Measurements from ENCODE around the gene MPDZ. TPM values are rescaled to one million over a fixed set of nuclear protein-coding genes. Genes with fewer than 3 reads are reported as not detected.

Gene MPDZ
- total and polyA plus RNA-seq, 2 of the 4 experiments (the other 2 are of a cell fraction): 18.8 to 39.3 TPM

- intact Hi-C loops (cut with micrococcal nuclease) (no loop called here), dilution Hi-C loops (cut with HindIII; ENCODE audit: low sequenced_read_pairs, unreplicated experiment) (no loop called here), in situ Hi-C loops (cut with MboI; ENCODE audit: low sequenced_read_pairs) (no loop called here)
- ChIA-PET CTCF (no interaction called here), POLR2A (ENCODE audit: unreplicated experiment) (no interaction called here)
- Histone ChIP-seq H2AFZ (replicated peaks; ENCODE audit: low read length, poor library complexity) (no peak overlapping the region), H3K4me2 (ENCODE audit: low read depth, low read length) (no peak overlapping the region), H3K56ac (ENCODE audit: extremely low read depth, insufficient read depth, low read length) (no peak overlapping the region), H3K4me3 (ENCODE audit: insufficient read depth, low read depth, low read length) (no peak overlapping the region), H2BK120ac (ENCODE audit: low read depth, low read length) (no peak overlapping the region), H4K91ac (ENCODE audit: insufficient read depth, low read depth, low read length) (no peak overlapping the region), H3K36me3 (ENCODE audit: control insufficient read depth, insufficient read depth, low read length) (peaks cover 18% of the 10 kb centered on the region), H4K5ac (ENCODE audit: low read depth, low read length) (no peak overlapping the region), H3K9ac (ENCODE audit: low read depth, low read length) (no peak overlapping the region), H2AK9ac (replicated peaks; ENCODE audit: low read depth, low read length, poor library complexity) (no peak overlapping the region), H2BK20ac (ENCODE audit: low read depth, low read length) (no peak overlapping the region), H3K14ac (replicated peaks; ENCODE audit: low read depth, low read length) (no peak overlapping the region), H2BK5ac (ENCODE audit: low read depth, low read length, poor library complexity, severe bottlenecking) (no peak overlapping the region), H3K9me1 (ENCODE audit: insufficient read depth, low read length) (peaks cover 11% of the 10 kb centered on the region; the same call in 1 of the 2 replicates), H2BK15ac (ENCODE audit: low read depth, low read length) (no peak overlapping the region), H3K18ac (ENCODE audit: low read depth, low read length) (no peak overlapping the region), H3K4me1 (ENCODE audit: control insufficient read depth, insufficient read depth, low read length) (peaks cover 8% of the 10 kb centered on the region), H3K27ac (ENCODE audit: insufficient read depth, low read length) (no peak overlapping the region), H3K79me1 (ENCODE audit: low read depth in 1 of 2, low read length in 2 of 2) (peaks cover 0 to 10% of the 10 kb centered on the region in 2 experiments; a peak in 2 of 4 replicates), H3K4ac (ENCODE audit: low read depth, low read length) (no peak overlapping the region), H3K23ac (ENCODE audit: low read depth, low read length) (no peak overlapping the region), H4K8ac (ENCODE audit: low read depth in 2 of 2, low read length in 2 of 2) (no peak overlapping the region), H2AK5ac (ENCODE audit: low read depth, low read length) (no peak overlapping the region), H3K9me3 (ENCODE audit: control insufficient read depth, insufficient read depth, low read length) (no peaks in the 10 kb centered on the region), H3K27me3 (ENCODE audit: control insufficient read depth, insufficient read depth, low read length) (no peaks in the 10 kb centered on the region), H4K20me1 (ENCODE audit: insufficient read depth, low read length) (no peaks in the 10 kb centered on the region)
- DNase-seq (no peak), ATAC-seq (ENCODE audit: low read depth) (no peak)
- WGBS, 2 experiments (ENCODE audit: extremely low coverage in 2 of 2, insufficient read length in 1 of 2): no CpG with 5 or more reads among the region's 1 CpG
- BruUV-seq (replicated peaks): no TSS peak
- TF ChIP-seq RFX5 (IDR thresholded peaks at IDR 0.05; ENCODE audit: low read depth, low read length): no peak
- TF ChIP-seq MAFK (IDR thresholded peaks at IDR 0.05; ENCODE audit: low read depth, low read length): no peak
- TF ChIP-seq BHLHE40 (IDR thresholded peaks at IDR 0.05; ENCODE audit: low read depth, low read length): no peak
- TF ChIP-seq SMC3 (IDR thresholded peaks at IDR 0.05; ENCODE audit: low read depth, low read length): no peak
- no peak for TF ChIP-seq RAD21 (IDR thresholded peaks at IDR 0.05; ENCODE audit: low read length)
- no peak for TF ChIP-seq ELK1 (IDR thresholded peaks at IDR 0.05; ENCODE audit: borderline replicate concordance, low read depth, low read length)
- TF ChIP-seq MXI1 (IDR thresholded peaks at IDR 0.05; ENCODE audit: borderline replicate concordance, low read depth, low read length): no peak
- TF ChIP-seq CHD1 (IDR thresholded peaks at IDR 0.05; ENCODE audit: low read depth, low read length): no peak
These were observed 142.1 kb downstream of the MPDZ start for GRCh38 chr9:13137426-13137825.
